ENCODE measurements around the gene GAR1.

DNA sequence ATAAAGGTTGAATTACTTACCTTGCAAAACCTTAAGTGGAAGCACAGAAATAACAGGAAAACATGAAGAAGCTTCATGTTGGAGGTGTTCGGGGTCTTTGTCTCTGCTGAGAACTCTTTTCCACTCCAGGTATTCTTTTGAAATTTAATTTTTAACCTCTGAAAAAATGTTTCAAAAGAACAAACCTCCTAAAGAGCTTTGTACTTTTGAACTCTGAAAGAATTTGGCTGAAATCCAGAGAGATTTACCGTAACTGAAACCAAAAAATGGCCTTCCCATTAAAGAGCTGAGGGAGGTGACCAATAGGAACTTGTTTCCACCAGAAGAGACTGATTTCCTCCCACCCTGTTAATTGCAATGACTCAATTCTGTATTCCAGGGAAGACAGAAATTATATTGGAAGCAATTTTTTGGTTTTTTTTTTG, 13.7 kb upstream of the GAR1 start, which contains the start of gene CFI:
- TF ChIP-seq POLR2AphosphoS5 (IDR thresholded peaks at IDR 0.05; ENCODE audit: borderline replicate concordance, low read depth, low read length) (no peak), EZH2 (IDR thresholded peaks at IDR 0.05) (no peak)

All from SK-N-MC (cell line).